Chondrocyte (in vitro differentiated cells): ENCODE data around the gene PLAC1. TPM values are rescaled to one million over a fixed set of nuclear protein-coding genes. Genes with fewer than 3 reads are reported as not detected.

ENCODE experiments used
- DNase-seq: peaks from one replicate; pipeline ENCODE4 v3.0.0; 2021; ENCODE audit warnings: mixed read lengths, low spot score
- H3K27ac Mint-ChIP-seq: one replicate; pipeline ENCODE4 v1.8.0; 2021; ENCODE audit warnings: mild to moderate bottlenecking, moderate library complexity, mixed read lengths; ENCODE audit not compliant: unreplicated experiment
- H3K27me3 Mint-ChIP-seq: 2 replicates; pipeline ENCODE4 v1.8.0; 2021; ENCODE audit warnings: low read depth, mixed read lengths
- H3K36me3 Mint-ChIP-seq: 2 replicates; pipeline ENCODE4 v1.8.0; 2021; ENCODE audit warnings: low read depth, mixed read lengths
- H3K4me1 Mint-ChIP-seq: 2 replicates; pipeline ENCODE4 v1.8.0; 2021; ENCODE audit warnings: low read depth, mild to moderate bottlenecking, mixed read lengths
- H3K4me3 Mint-ChIP-seq: one replicate; pipeline ENCODE4 v1.8.0; 2021; ENCODE audit warnings: mild to moderate bottlenecking, moderate library complexity, mixed read lengths; ENCODE audit not compliant: unreplicated experiment
- H3K9me3 Mint-ChIP-seq: 2 replicates; pipeline ENCODE4 v1.8.0; 2021; ENCODE audit warnings: low read depth, mixed read lengths
- total RNA-seq: library from RNA; stranded (reverse); gene quantifications from 3 replicates; pipeline ENCODE4 v1.2.1, GENCODE V29; 2021
- TF ChIP-seq, protein P1 (sequence below): fragments of 200-600 bp; sonication (generic); IDR thresholded peaks from 2 replicates; pipeline ENCODE4 v1.5.0; 2021; ENCODE audit warnings: antibody characterized with exemption, mild to moderate bottlenecking, moderate library complexity

Gene PLAC1
- total RNA-seq, 1 donor from 2014 or later: not detected

DNA sequence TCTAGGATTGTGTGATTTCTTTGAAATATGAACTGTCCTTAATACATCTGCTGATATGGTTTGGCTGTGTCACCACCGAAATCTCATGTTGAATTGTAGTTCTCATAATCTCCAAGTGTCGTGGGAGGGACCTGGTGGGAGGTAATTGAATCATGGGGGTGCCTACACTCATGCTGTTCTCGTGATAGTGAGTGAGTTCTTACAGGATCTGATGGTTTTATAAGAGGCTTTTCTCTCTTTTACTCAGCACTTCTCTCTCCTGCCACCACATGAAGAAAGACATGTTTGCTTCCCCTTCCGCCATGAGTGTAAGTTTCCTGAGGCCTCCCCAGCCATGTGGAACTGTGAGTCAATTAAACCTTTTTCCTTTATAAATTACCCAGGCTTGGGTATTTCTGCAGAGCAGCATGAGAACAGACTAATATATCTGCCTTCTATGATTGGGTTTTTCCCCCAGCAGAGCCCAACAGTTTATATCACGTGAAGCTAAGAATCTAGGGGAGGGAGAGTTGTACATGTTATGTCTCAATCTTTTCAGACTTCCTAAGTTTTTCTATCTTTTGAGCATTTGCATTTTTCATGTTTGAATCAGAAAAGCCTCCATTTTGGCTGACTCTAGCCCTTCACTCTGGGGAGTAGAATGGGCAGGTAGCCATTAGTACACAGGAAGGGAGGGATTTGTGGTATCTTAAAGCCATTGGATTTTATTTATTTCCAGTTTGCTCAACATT lies 58.9 kb downstream of the PLAC1 start:
- peaks cover 11% of the 10 kb centered on the region for H3K27me3 Mint-ChIP-seq
- no peaks in the 10 kb centered on the region for H3K36me3 Mint-ChIP-seq
- H3K4me3 Mint-ChIP-seq: no peak overlapping the region
- H3K27ac Mint-ChIP-seq: peak overlapping the region; percentile 81
- peaks cover 28% of the 10 kb centered on the region for H3K4me1 Mint-ChIP-seq
- peaks cover 6% of the 10 kb centered on the region for H3K9me3 Mint-ChIP-seq
- TF ChIP-seq, protein P1, sequence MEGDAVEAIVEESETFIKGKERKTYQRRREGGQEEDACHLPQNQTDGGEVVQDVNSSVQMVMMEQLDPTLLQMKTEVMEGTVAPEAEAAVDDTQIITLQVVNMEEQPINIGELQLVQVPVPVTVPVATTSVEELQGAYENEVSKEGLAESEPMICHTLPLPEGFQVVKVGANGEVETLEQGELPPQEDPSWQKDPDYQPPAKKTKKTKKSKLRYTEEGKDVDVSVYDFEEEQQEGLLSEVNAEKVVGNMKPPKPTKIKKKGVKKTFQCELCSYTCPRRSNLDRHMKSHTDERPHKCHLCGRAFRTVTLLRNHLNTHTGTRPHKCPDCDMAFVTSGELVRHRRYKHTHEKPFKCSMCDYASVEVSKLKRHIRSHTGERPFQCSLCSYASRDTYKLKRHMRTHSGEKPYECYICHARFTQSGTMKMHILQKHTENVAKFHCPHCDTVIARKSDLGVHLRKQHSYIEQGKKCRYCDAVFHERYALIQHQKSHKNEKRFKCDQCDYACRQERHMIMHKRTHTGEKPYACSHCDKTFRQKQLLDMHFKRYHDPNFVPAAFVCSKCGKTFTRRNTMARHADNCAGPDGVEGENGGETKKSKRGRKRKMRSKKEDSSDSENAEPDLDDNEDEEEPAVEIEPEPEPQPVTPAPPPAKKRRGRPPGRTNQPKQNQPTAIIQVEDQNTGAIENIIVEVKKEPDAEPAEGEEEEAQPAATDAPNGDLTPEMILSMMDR: no peak
- no peak for DNase-seq

DNA sequence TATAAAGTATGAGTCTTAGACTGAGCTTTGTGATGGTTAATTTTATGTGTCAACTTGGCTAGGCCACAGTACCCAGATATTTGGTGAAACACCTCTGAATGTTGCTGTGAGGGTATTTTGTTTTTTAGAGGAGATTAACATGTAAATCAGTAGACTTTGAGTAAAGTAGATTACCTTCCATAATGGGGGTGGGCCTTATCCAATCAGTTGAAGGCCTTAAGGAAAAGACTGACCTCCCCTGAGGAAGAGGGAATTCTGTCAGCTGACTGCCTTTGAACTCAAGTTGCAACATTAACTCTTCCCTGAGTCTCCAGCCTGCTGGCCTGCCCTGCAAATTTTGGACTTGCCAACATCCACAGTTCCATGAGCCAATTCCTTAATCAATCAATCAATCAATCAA lies 66.0 kb downstream of the PLAC1 start:
- Mint-ChIP-seq H3K27me3 (peaks cover 11% of the 10 kb centered on the region), H3K27ac (no peak overlapping the region), H3K36me3 (no peaks in the 10 kb centered on the region), H3K4me3 (no peak overlapping the region), H3K4me1 (no peaks in the 10 kb centered on the region), H3K9me3 (no peaks in the 10 kb centered on the region)
- TF ChIP-seq, protein P1: no peak
- DNase-seq: no peak

DNA sequence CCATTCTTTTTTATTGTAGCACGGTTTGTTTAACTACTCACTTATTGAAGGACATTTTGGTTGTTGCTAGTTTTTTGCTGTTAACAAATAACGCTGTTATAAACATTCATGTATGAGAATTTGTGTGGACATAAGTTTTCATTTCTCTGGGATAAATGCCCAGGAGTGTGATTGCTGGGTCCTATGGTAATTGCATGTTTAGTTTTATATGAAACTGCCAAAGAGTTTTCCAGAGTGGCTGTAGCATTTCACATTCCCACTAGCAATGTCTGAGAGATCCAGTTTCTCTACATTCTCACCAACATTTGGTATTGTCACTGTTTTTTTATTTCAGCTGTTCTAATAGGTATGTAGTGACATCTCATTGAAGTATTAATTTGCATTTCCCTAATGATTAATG lies 66.8 kb downstream of the PLAC1 start:
- Mint-ChIP-seq H3K9me3 (no peaks in the 10 kb centered on the region), H3K4me3 (no peak overlapping the region), H3K27me3 (peaks cover 8% of the 10 kb centered on the region), H3K36me3 (no peaks in the 10 kb centered on the region), H3K27ac (no peak overlapping the region), H3K4me1 (no peaks in the 10 kb centered on the region)
- DNase-seq: no peak
- TF ChIP-seq, protein P1: no peak

DNA sequence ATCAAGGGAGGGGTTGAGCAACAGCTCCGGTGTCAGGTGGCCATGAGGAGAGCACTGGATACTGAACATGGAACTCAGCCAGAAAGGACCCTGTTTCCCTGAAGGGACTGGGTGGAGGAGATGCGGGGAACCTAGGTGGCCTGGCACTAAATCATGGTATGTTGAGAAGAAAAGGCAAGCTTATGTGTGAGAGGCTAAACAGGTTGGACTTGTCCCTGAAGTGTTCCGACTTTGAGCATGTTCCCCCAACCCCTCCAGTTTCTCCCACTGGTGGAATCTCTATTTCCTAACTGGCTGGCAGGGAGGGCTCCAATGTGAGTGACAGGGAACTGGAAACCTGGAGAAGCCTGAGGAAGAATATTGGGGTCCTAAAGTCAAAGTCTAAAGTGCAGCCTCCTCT lies 69.5 kb downstream of the PLAC1 start:
- no peaks in the 10 kb centered on the region for H3K27me3 Mint-ChIP-seq
- H3K9me3 Mint-ChIP-seq: no peaks in the 10 kb centered on the region
- H3K4me1 Mint-ChIP-seq: no peaks in the 10 kb centered on the region
- no peak overlapping the region for H3K27ac Mint-ChIP-seq
- H3K36me3 Mint-ChIP-seq: no peaks in the 10 kb centered on the region
- DNase-seq: no peak
- TF ChIP-seq, protein P1: no peak
- no peak overlapping the region for H3K4me3 Mint-ChIP-seq

DNA sequence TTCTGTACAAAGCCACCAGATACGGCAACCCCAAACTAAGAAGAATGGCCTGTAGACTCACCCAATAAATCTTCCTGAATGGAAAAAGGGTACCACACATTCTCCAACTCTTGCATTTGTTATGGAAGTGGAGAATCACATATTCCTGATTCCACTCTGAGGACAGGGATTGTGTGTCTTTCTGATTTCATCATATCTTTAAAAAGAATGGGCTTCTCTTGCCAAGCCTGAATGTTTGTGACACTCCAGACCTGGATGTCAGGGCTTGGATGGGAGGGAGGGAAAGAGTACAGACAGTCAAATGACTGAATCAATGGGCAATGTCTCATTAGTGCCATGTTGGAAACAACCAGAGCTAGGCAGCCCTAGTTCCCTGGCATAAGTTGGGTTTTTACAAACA lies 77.4 kb downstream of the PLAC1 start:
- TF ChIP-seq, protein P1: no peak
- Mint-ChIP-seq H3K36me3 (peaks cover 1% of the 10 kb centered on the region), H3K4me3 (no peak overlapping the region), H3K27ac (peak overlapping the region; percentile 78), H3K27me3 (no peaks in the 10 kb centered on the region), H3K4me1 (peaks cover 15% of the 10 kb centered on the region), H3K9me3 (no peaks in the 10 kb centered on the region)
- no peak for DNase-seq
